Measurements from ENCODE around the gene UBTD2.

The UBTD2 gene

GRCh38 chr5:172180936-172181335, 102.6 kb downstream of the UBTD2 start:
- no peak for DNase-seq (ENCODE audit: low read depth)

GRCh38 chr5:172178991-172179989, 104.3 kb downstream of the UBTD2 start:
- TF ChIP-seq CTCF (conservative IDR thresholded peaks at IDR 0.05; ENCODE audit: low read depth, low read length) = no peak
- peak; percentile 79 for DNase-seq (ENCODE audit: low read depth)
- H3K4me3 ChIP-seq (ENCODE audit: low read depth, low read length) = peak overlapping the region; percentile 34

More at GRCh38 chr5:172180936-172181335, 102.6 kb downstream of the UBTD2 start:
- no peak for TF ChIP-seq CTCF (conservative IDR thresholded peaks at IDR 0.05; ENCODE audit: low read depth, low read length)
- H3K4me3 ChIP-seq (ENCODE audit: low read depth, low read length) = no peak overlapping the region

- H3K4me3 ChIP-seq (ENCODE audit: low read depth, low read length) = no peak overlapping the region
- no peak for DNase-seq (ENCODE audit: low read depth)
- no peak for TF ChIP-seq CTCF (conservative IDR thresholded peaks at IDR 0.05; ENCODE audit: low read depth, low read length)
Measured at GRCh38 chr5:172178301-172178987, 105.1 kb downstream of the UBTD2 start.

- TF ChIP-seq CTCF (conservative IDR thresholded peaks at IDR 0.05; ENCODE audit: low read depth, low read length) = no peak
- DNase-seq (ENCODE audit: low read depth) = no peak
Measured at GRCh38 chr5:172177176-172177575, 106.4 kb downstream of the UBTD2 start.

GRCh38 chr5:172175263-172175719, 108.3 kb downstream of the UBTD2 start:
- no peak for TF ChIP-seq CTCF (conservative IDR thresholded peaks at IDR 0.05; ENCODE audit: low read depth, low read length)
- DNase-seq (ENCODE audit: low read depth) = no peak
- no peak overlapping the region for H3K4me3 ChIP-seq (ENCODE audit: low read depth, low read length)

More at GRCh38 chr5:172177176-172177575, 106.4 kb downstream of the UBTD2 start:
- no peak overlapping the region for H3K4me3 ChIP-seq (ENCODE audit: low read depth, low read length)

GRCh38 chr5:172173564-172174153, 109.9 kb downstream of the UBTD2 start:
- peak; percentile 88 for DNase-seq (ENCODE audit: low read depth)
- no peak overlapping the region for H3K4me3 ChIP-seq (ENCODE audit: low read depth, low read length)
- no peak for TF ChIP-seq CTCF (conservative IDR thresholded peaks at IDR 0.05; ENCODE audit: low read depth, low read length)
